MG63 (cell line): ENCODE results near the gene TWSG1. TPM values are rescaled to one million over a fixed set of nuclear protein-coding genes. Genes with fewer than 3 reads are reported as not detected.
"Not testable (repeated sequence)": the region's sequence is repeated elsewhere in the genome, so short reads cannot be mapped to it uniquely, and the experiment has no call there.

ENCODE experiments used
- DNase-seq: peaks from one replicate; pipeline ENCODE4 v3.0.0-alpha.2; 2020
- H3K27me3 ChIP-seq: fragments of 250-450 bp; sonication (Bioruptor Pico); 2 replicates; pipeline ENCODE4 v1.5.1; 2020; ENCODE audit warnings: mild to moderate bottlenecking, moderate library complexity
- H3K36me3 ChIP-seq: fragments of 250-450 bp; sonication (Bioruptor Pico); 2 replicates; pipeline ENCODE4 v1.5.1; 2020; ENCODE audit warnings: mild to moderate bottlenecking, moderate library complexity
- H3K4me3 ChIP-seq: fragments of 250-450 bp; sonication (Bioruptor Pico); 2 replicates; pipeline ENCODE4 v1.5.1; 2020; ENCODE audit warnings: mild to moderate bottlenecking, moderate library complexity
- H3K9me3 ChIP-seq: fragments of 250-450 bp; sonication (Bioruptor Pico); 2 replicates; pipeline ENCODE4 v1.5.1; 2020; ENCODE audit warnings: mild to moderate bottlenecking, moderate library complexity
- total RNA-seq: library from RNA; depleted of rRNA; stranded (reverse); fragments of >200 nt; shearing (Covaris generic); gene quantifications from 2 replicates; pipeline ENCODE4 v1.2.3, GENCODE V29; 2014; ENCODE audit warnings: low replicate concordance; rRNA removed

The TWSG1 gene
- total RNA-seq, 1 experiment from 2014 or later: 31.8 TPM

DNA sequence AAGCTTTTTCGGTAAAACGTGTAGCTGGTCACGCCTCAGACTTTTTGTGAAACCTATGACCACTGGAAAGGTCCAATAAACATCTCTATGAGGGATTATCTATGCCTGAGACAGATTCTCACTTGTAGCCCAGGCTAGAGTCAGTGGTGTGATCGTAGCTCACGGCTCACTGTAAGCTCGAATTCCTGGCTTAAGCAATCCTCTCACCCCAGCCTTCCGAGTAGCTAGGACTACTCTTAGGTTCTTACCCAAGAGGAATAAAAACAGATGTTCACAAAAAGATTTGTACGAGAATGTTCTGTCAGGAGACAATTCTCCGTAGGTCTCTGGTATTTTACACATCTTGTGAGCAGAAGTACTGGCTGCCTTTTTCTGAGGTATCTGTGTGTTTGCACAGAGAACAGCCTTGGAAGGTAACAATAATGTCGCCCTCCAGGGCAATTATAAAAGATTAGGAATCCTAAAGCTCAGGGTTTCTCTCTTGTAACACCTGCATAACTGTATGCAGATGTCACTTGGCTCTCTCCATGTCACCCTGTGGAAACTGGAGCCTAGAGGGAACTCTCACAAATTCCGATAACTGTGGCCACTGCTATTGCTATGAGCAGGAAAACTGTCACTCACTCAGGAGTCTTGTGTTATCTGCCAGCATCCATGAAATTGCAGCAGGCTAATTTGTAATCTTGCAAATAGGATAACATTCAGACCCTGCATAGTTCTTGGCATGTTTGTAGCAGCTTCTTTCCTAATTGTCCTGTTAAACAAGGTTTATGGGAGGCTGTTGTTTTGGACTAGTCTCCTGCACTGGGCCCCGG is 115.2 kb downstream of the TWSG1 start:
- H3K27me3 ChIP-seq: no peaks in the 10 kb centered on the region

DNA sequence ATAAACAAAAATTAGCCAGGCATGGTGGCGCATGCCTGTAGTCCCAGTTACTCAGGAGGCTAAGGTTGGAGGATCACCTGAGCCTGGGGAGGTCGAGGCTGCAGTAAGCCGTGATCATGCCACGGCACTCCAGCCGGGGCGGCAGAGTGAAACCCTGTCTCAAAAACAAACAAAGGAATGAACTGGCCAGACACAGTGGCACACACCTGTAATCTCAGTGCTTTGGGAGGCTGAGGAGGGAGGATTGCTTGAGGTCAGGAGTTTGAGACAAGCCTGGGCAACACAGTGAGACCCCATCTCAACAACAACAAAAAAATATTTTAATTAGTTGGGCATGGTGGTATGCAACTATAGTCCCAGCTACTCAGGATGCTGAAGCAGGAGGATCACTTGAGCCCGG is 116.3 kb downstream of the TWSG1 start:
- not testable (repeated sequence) for H3K36me3 ChIP-seq

More for the DNA sequence above, 115.2 kb downstream of the TWSG1 start:
- no peaks in the 10 kb centered on the region for H3K9me3 ChIP-seq
- DNase-seq: no peak
- no peaks in the 10 kb centered on the region for H3K36me3 ChIP-seq
- H3K4me3 ChIP-seq: no peak overlapping the region

More for the DNA sequence above, 116.3 kb downstream of the TWSG1 start:
- not testable (repeated sequence) for H3K4me3 ChIP-seq, H3K9me3 ChIP-seq, DNase-seq, H3K27me3 ChIP-seq

Other genes with a start within 250 kb of the TWSG1 start
- 265 and 311 TPM in 2 replicates for gene NDUFV2, start 232.1 kb upstream of the TWSG1 start, total RNA-seq
- 7.8 and 9.6 TPM in 2 replicates for gene ANKRD12, start 198.0 kb upstream of the TWSG1 start, total RNA-seq
- gene RALBP1, start 140.7 kb downstream of the TWSG1 start, total RNA-seq: 42.2 and 52.4 TPM in 2 replicates